22Rv1 (cell line): ENCODE measurements around the gene MLLT3.

Experiments used
- ZFX ChIP-seq: fragments of 450-650 bp; IDR thresholded peaks from 2 replicates; pipeline ENCODE4 v1.6.1; 2017; ENCODE audit warnings: antibody characterized with exemption, borderline replicate concordance
- TF ChIP-seq, protein P1 (sequence below): fragments of 450-650 bp; IDR thresholded peaks from 2 replicates; pipeline ENCODE4 v1.5.1; 2017; ENCODE audit warnings: mild to moderate bottlenecking

DNA sequence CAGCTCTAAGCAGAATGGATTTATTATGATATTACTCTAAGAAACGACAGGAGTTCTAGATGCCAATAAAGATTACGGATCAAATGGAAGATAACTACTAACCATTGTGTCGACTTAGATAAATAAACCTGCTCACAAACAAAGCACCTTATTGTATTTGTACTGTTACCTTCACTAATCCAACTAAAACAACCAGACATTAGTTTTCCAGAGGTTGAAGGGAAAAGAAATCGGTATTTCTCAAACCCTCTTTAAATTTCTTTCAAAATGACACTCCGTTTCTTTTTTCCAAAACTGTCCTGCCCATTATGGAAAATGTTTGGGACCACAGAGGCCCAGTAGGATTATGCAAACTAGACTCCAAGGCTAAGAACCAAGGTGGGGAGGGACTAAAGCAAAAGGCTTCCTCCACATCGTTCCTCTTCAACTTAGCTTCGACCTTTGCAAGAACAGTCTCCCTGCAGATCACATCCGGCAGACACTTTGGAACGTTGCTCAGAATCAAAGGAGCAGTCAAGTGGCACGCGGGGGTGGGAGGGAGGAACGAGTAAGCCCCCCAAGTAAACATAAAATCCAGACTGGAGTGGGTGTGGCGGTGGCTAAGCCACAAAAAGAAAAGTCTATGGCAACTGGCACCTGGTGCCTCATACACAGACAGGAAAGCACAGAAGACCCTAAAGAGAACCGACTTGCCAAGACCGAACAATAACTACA, 2.7 kb downstream of the MLLT3 start:
- TF ChIP-seq, protein P1, sequence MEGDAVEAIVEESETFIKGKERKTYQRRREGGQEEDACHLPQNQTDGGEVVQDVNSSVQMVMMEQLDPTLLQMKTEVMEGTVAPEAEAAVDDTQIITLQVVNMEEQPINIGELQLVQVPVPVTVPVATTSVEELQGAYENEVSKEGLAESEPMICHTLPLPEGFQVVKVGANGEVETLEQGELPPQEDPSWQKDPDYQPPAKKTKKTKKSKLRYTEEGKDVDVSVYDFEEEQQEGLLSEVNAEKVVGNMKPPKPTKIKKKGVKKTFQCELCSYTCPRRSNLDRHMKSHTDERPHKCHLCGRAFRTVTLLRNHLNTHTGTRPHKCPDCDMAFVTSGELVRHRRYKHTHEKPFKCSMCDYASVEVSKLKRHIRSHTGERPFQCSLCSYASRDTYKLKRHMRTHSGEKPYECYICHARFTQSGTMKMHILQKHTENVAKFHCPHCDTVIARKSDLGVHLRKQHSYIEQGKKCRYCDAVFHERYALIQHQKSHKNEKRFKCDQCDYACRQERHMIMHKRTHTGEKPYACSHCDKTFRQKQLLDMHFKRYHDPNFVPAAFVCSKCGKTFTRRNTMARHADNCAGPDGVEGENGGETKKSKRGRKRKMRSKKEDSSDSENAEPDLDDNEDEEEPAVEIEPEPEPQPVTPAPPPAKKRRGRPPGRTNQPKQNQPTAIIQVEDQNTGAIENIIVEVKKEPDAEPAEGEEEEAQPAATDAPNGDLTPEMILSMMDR, result no peak
- TF ChIP-seq ZFX, result no peak
